ENCODE measurements around the gene HYLS1.

The HYLS1 gene

DNA sequence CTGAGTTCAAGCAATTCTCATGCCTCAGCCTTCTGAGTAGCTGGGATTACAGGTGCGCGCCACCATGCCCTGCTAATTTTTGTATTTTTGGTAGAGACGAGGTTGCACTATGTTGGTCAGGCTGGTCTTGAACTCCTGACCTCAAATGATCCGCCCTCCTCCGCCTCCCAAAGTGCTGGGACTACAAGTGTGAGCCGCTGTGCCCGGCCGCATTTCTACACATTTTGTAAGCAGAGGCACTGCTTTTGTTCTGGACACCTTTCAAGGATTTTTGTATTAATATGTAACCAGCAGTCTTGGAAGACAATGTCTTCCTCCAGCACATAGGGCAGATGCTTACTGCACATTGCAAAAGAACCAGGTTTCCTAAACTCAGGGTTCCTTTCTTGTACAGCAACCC, 47.0 kb downstream of the HYLS1 start:
- DNase-seq = no peak

DNA sequence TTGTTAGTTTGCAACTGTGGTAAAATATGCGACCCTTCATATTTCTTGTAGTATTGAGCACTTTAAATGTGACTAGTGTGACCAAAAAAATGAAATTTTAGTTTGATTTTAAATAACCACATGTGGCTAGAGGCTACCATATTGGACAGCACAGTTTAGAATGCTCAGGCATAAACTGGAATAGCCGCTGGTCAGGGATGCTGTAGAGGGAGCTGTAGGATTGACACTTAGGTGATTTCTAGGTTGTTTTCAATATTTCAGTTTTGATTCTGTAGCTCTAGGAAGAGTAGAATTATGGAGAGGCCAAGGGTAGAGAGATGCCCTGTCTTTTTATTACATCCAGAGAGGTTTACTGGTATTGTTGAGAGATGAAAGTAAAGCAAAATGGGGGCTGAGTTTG, 47.6 kb downstream of the HYLS1 start:
- DNase-seq = no peak

DNA sequence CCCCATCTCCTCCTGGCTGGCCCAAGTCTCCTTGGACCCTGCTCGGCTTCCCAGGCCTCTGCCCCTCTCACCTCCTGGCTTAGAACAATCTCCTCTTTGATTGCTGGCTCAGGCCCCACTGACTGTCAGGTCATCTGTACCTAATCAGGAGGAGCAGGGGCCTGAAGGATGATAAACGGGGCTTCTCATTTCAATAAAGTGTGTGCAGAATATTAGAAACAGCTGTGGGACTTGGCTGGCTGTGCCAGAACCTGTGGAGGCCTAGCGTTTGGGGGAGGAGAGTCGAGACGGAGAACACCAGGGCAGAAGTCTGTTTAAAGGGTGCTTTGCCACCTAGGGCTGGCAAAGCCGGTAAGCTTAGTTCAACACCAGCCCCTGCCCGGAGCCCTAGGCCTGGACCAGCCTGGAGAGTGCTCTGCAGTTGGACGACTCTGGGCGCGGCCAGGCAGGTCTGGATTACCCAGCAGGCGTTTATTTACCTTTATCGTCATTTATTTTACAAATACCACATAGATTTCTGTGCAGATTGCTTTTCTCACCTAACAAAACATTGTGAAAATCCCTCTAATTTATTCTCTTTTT, 48.2 kb downstream of the HYLS1 start:
- DNase-seq = no peak

DNA sequence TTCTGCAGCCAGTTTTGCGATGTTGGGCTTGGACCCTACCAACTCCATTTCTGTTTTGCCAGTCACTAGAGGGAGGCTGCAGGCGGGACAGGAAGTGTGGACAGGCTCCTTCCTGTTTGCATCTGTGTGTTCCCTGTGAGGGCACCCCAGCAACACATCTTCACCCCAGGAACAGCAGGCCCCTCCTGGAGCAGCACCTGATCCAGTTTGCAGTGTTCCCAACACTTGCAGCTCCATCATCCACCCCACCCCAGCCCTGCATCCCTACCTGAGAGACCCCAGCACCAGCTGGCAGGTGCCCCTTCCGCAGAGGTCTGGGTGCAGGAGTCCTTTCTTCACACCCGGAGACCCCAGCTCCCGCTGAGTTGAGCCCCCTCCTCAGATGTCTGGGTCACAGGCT, 51.0 kb downstream of the HYLS1 start:
- no peak for DNase-seq

DNA sequence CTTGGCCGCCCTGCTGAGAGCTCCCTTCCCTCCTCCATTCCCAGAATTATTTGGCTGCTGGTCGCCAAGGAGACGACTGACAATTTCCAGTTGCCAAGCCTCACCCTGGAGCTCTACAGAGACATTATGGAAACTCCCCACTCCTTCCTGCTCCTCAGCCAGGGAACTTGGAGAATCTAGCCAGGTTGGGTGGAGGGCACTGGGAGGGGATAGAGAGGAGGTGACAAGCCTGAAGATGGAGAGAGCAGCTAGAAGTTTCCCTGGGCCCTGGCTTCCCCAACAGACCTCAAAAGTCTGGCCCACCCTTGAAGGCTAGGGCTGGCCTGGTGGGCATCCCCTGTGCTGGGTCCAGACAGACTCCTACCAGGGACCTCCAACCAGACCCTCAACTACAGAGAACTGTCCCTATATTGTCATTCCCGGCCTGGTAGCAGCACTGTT, 51.6 kb downstream of the HYLS1 start:
- no peak for DNase-seq

DNA sequence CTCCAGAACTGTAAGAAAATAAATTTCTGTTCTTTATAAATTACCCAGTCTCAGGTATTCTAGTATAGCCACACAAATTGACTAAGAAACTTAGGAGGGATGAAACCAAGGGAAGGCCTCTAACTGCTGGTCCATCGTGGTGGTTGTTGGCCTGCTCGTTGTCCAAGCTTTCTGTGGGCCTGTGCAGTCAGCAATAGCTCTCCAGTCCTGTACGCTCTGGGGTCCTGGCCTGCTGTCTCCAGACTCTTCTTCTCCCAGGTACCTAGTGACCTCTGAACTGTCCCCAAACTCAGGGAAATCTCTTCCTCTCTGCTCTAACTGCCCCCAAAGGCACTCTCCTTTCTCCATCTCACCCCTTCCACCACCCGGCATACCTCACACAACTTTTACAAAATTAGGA, 52.7 kb downstream of the HYLS1 start:
- DNase-seq = no peak

DNA sequence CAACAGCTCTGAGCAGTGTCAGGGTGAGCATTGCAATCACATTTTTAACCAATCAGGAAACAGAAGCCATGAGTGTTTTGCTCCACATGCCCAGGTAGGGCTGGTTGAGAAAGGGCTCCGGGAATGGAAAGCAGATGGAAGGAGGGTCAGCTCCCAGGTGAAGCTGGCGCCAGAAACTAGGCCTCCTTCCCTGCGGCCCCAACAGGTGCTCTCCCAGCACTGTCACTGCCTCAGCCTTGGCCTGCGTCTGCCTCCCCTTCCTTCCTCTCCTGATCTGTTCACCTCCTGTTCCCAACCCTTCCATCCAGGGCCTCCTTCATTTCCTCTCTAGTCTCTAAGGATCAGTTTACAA, 53.8 kb downstream of the HYLS1 start:
- no peak for DNase-seq

DNA sequence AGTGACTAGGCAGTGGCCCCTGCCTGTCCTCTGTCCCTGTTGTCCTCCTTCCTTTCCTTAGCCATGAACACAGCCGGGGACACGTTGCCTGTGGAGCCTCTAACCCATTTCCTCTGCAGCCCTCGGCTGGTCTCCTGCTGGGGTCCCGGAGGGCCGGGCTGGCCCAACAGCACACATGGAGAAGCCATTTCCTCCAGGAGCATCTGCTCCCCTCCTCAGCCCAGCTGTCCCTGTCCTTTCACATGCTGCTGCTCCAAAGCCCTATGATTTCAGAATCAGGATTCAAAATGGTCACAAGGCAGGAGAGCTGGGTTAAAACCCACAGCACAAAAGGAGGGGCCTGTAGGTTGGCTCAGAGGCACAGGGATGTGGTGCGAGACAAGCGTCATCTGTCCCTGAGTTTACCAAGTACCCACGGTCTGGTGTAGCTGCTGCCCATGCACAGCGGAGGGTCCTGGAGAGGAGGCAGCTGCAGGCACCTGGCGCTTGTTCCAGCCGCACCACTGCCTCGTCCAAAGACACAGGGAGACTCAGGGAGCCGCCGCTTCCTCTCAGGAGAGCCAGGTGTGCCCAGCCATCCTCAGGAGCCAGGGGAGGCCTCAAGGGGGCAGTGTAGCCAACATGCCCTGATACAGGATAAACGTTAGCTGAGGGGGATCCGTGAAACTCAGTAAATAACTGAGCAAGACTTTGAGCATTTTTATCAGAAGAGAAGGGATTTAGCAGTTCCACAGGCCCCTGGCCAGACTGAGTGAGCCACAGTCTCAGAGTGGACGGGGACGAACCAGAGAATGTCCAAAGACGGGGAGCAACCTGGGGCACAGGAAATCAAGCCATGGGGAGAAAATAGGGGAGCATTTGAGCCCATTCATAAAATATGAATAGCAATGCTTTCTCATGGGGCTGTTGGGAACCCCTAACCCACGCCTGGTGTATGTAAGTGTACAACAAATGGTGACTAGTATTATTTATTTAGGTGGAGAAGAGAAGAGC, 54.4 kb downstream of the HYLS1 start:
- no peak for DNase-seq

DNA sequence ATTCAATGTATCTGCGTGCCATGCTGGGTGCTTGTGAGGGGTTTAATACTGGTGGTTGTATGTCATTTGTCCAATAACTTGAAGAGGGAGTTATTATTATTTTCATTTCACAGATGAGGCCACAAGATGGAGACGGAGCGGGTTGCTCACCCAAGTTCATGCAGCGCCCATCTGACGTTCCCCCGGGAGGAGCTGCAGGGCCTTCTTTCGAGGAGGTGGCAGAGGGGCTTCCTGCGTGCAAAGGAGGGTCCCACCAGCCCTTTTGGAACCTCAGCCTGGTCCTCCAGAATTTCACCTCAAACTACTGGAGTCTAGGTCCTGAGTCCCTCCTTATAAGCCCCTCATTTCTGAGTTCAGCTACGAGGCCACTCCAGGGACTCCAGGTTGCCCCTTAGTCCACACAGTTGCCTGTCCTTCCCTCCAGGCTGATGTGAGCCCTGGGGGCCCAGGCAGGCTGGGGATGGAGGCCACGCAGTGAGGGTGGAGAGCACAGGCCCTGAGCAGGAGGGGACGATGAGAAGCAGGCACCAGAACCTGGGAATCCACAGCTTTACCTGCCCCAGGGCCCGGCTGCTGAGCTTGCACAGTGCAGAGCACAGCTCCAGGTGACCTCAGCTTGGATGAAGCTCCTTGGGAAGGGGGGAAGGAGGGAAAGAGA, 55.4 kb downstream of the HYLS1 start:
- no peak for DNase-seq

DNA sequence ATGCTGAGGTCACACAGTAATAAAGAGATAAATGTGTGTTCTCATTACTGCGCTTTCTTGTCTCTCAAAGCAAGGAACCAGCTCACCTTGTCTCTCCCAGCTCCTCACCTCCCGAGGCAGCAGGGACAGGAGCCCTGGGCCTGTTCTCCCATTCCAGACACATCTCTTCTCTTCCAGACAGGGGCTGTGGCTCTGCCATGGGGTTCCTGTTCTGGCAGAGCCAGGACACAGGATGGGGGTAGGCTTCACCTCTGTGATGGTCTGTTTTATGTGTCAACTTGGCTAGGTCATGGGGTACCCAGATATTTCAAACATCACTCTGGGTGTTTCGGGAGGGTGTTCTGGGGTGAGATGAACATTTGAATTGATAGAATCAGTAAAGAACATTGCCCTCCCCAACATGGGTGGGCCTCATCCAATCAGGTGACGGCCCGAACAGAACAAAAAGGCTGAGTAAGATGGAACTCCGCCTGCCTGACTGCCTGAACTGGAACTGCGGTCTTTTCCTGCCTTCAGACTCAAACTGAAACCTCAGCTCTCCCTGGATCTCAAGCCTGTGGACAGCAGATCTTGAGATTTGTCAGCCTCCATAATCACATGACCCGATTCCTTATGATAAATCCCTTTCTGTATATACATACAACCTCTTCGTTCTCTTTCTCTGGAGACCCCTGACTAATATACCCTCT, 56.3 kb downstream of the HYLS1 start:
- DNase-seq = no peak

DNA sequence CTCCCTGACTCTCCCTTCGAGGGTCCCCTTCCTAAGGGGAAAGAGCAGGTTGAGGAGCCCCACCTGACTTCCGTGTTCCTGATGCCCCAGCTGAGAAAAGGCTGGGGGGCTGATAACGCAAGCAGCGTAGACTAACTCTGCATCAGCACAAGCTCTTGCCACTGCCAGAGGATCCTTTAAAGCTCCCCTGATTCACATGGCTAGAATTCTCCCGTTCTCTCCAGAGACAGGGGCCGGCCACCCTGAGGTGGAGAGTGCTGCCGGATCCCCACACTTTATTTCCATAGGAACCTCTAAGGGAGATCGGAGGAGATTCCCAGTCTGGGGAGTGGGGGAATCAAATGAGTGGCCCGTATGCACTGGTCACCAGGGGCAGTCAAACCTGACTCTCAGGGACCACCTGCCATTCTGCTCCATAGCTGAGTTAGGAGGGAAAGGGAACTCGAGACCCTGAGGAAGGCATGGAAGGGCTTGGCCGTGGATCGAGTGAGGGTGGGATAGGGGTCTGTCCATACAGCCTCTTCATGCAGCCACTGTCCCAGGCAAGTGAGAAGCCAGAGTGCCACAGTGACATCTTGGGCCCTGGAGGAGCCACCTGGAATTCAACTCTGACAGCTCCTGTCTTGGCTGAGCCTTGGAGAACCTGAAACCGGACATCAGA, 57.0 kb downstream of the HYLS1 start:
- no peak for DNase-seq

DNA sequence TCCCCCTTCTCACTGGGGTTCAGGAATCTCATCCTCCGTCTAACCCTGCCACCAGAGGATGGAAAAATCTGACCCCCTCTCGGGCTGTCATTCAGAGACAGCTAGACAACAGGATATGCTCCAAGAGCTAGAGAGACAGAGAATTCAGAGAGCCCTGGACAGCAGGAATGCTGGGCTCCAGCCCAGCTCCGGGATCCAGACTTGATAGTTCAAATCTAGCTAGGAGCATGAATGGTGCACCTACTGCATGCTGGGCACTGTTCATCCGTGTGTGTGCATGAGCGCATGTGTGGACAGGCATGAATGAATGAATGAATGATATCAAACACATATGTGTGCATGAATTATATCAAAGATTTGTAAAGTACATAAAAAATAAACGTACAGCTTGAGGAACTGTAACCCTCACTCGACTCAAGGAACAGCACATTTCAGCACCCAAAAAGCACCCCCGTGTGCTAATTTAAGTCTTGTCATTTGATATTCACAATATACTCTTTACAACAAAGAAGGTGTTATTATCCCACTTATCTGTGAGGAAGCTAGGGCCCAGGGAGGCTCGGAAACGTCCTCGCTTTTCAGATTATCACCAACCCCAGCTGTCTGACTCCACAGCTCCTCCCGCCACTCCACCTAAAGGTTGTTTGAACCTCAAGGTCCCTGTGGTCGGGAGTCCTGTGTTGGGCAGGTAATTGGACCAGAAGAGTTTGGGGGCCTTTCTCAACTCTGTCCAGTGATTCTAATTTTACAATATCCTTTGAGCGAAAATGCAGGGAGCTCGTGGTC, 57.7 kb downstream of the HYLS1 start:
- no peak for DNase-seq

DNA sequence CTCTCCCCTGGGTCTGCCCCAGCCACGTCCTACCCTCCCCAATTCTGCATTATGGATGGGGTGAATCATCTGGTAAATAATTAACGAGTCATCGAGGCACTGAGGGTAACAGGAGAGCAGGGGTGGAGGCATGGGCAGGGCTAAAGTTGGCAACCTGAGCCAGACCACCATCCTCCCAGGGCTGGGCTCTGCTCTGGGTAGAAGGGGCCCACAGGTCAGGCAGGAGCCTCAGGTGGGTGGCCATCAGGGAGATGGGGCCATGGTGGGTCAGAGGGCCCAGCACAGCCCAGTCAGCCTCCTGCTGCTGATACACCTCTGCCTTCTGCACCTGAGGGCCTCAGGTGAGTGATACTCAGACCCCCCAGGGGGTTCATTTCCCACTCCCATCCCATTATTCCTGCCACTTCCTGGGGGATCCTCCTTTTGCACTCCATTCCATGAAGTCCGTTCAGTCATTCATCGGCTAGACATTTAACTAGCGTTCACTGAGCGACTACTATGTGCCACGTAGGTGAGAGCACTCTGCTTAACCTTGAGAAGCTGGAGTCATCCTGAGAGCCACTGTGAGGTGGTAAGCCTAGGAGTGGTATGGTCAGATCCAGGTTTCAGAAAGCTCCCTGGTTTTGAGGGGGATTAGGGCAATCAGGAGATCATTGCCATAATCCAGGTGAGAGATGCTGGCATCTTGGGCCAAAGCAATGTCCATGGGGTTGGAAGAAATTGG, 58.5 kb downstream of the HYLS1 start, which contains the start of gene VSIG10L2:
VSIG10L2 (plus strand) TSS at position 248 of the 724 bp plus-strand sequence; CDS start at position 260, 12 bp downstream.
- DNase-seq = no peak

DNA sequence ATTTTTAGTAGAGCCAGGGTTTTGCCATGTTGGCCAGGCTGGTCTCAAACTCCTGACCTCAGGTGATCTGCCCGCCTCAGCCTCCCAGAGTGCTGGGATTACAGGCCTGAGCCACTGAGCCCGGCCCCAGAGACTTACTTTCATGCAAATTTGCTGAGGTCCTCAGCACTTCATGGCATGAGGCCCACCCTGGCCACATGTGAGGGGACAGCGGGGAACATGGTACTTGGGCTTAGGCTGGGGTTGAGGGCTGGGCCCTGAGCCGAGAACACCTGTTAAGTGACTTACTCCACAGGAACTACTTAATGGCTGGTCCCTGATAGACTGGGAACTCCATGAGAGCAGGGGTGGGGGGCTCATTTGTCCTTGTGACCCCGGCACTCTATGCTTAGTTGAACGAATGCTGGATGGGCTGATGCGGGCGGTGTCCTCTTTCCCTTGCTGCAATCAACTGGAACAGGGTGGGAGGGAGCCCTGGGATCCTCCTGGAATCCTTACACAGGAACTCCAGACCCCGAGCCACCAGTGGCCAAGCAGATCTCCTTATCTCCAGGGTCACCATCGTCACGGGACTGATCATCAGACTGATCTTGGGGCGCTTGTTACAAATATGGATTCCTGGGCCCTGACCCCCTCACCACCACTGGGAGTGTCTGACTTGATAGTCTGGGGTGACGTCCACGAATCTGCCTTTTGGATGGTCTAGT, 59.4 kb downstream of the HYLS1 start:
- no peak for DNase-seq

DNA sequence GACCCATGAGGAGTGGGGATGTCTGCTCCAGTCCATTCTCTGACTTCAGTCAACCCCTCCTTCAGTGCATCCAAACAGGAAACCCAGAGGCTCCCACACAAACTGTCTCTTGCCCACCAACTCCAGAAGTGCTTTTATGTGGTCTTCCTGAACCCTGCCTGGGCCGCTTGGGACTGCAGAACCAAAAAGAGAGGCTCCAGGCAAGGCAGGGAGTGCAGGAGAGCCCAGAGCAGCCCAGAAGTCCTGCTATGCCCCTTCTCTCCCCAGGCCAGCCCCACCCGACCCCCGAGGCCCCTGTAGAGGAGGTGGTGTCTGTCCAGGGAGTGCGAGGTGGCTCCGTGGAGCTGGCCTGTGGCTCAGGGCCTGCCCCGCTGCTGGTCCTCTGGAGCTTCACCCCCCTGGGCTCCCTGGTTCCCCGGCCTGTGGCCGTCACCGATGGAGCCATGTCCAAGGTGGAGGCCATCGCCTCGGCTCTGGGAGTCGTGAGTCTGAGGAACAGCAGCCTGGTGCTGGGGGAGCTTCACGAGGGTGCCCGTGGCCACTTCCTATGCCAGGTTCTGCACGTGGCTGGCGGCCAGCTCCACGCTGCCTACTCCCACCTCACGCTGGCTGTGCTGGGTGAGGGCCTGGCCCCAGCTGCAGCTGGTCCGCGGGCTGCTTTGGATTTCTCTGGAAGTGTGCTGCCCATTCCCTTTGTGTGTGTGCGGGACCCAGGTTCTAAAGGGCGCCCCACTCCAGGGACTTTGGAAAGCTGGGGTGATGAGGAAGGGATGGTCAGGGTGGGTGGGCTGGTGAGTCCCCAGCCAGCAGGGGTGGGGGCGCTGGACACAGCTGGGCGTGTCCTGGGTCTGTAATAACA, 60.2 kb downstream of the HYLS1 start:
- no peak for DNase-seq

DNA sequence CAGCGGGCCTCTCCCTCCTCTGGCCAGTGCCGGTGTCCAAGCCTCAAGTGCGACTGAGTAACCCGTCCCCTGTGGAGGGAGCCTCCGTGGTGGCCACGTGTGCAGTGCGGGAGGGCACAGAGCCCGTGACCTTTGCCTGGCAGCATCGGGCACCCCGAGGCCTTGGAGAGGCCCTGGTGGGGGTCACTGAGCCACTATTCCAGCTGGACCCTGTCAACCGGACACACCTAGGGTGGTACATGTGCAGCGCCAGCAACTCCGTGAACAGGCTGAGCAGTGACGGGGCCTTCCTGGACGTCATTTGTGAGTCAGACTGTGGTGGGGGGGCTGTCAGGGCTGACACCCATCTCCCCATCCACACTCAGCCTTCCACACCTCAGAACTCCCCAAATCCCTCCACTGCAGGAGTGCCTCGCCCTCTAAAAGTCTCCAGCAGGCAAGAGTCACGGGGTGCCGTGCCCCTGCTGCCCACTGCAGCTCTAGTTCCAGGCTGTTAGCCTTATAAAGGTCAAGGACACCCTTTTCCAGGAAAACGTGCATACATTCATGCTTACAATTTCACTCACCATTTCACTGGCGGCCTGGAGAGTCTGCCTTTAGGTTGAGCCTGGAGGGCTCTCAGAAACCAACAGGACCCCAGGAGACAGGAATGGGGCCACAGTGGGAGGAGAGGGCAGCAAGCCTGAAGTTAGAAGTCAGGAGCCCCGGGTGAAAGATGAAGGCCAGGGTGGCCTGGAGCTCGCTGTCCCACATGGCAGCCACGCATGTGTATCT, 61.0 kb downstream of the HYLS1 start:
- DNase-seq = no peak

DNA sequence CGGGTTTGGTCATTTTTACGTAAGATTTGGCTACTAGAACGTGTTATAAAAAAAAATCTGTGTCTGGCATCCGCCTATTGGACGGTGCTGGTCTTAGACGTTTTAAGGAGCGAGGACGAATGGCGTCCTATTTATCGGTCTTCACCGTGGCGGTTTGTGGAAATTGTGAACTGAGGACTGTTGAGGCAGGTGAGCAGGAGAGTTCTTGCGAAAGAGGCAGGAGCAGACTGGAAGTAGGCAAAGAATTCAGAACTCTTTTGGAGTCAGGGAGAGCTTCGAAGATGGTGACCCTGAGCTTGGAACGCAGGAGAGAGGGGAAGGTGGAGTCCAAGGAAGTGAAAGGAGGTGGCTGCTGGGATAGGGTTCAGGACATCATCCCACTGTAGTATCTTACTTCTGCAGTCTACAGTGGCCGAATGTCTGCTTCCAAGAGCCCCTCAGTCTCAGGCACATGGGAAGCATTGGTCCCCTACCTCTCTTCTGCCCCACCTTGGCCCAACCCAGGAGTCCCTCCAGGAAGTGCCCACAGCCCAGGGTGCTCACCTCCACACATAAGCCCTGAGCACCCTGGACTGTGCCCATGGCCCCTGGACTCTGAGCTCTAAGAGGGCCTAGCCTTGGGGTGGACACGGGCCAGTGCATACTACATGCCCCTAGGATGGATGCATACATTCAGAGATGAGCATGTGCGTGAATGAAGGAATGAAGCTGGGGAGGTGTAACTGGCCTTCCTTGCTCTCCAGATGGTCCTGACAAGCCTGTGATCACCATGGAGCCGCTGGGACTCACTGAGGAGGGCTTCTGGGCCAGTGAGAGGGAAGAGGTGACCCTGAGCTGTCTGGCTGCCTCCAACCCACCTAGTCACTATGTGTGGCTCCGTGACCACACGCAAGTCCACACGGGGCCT, 62.1 kb downstream of the HYLS1 start:
- no peak for DNase-seq

DNA sequence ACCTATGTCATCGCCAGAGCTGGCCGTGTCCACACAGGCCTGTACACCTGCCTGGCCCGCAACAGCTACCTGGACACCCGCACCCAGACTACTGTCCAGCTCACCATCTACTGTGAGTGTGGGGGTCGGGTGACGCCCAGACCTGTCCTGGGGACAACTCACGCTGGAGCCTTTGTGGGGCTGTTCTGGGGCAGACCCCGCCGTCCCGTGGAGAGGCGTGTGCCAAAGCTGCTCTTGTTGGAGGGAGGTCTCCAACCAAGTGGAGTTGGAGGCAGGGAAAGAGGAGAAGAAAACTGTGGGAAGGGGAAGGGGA, 62.7 kb downstream of the HYLS1 start:
- DNase-seq = no peak
